DOHH2 (cell line): ENCODE measurements around the gene RPUSD2.

Experiments
- H3F3A ChIP-seq: fragments of 200-600 bp; sonication (generic), shearing (Covaris generic); 2 replicates; pipeline ENCODE4 v1.6.0; 2016; ENCODE audit warnings: antibody characterized with exemption, mild to moderate bottlenecking; ENCODE audit not compliant: control insufficient read depth, insufficient read depth
- H3K27ac ChIP-seq: fragments of 200-600 bp; sonication (generic); 2 replicates; pipeline ENCODE4 v1.5.1; 2014; ENCODE audit warnings: low read depth, mild to moderate bottlenecking, low read length, moderate library complexity
- H3K27me3 ChIP-seq: fragments of 200-600 bp; sonication (generic); 2 replicates; pipeline ENCODE4 v1.6.1; 2014; ENCODE audit warnings: mild to moderate bottlenecking, low read length, mixed read lengths; ENCODE audit not compliant: control insufficient read depth
- H3K36me3 ChIP-seq: fragments of 200-600 bp; sonication (generic); 2 replicates; pipeline ENCODE4 v1.6.1; 2014; ENCODE audit warnings: mild to moderate bottlenecking, low read length, moderate library complexity, mixed read lengths; ENCODE audit not compliant: control insufficient read depth
- H3K4me1 ChIP-seq: fragments of 200-600 bp; sonication (generic); 2 replicates; pipeline ENCODE4 v1.6.1; 2014; ENCODE audit warnings: mild to moderate bottlenecking, low read length, mixed read lengths; ENCODE audit not compliant: control insufficient read depth
- H3K4me2 ChIP-seq: fragments of 200-600 bp; sonication (generic); 2 replicates; pipeline ENCODE4 v1.6.0; 2014; ENCODE audit warnings: mild to moderate bottlenecking, low read length, moderate library complexity
- H3K4me3 ChIP-seq: fragments of 200-600 bp; sonication (generic); 2 replicates; pipeline ENCODE4 v1.5.1; 2014; ENCODE audit warnings: mild to moderate bottlenecking, low read length, mixed read lengths
- H3K79me2 ChIP-seq: fragments of 200-600 bp; sonication (generic); 2 replicates; pipeline ENCODE4 v1.6.1; 2014; ENCODE audit warnings: mild to moderate bottlenecking, low read length, mixed read lengths; ENCODE audit not compliant: control insufficient read depth
- H3K9me2 ChIP-seq: fragments of 200-600 bp; sonication (generic); replicated peaks from 2 replicates; pipeline ENCODE4 v1.6.1; 2014; ENCODE audit warnings: mild to moderate bottlenecking, low read length, mixed read lengths; ENCODE audit not compliant: control insufficient read depth
- H3K9me3 ChIP-seq: fragments of 200-600 bp; sonication (generic); 2 replicates; pipeline ENCODE4 v1.6.1; 2014; ENCODE audit warnings: antibody characterized with exemption, low read length, mixed read lengths; ENCODE audit not compliant: control insufficient read depth, insufficient read depth
- H4K20me1 ChIP-seq: fragments of 200-600 bp; sonication (generic); 2 replicates; pipeline ENCODE4 v1.6.0; 2014; ENCODE audit warnings: low read depth, mild to moderate bottlenecking, antibody characterized with exemption, low read length, moderate library complexity; ENCODE audit not compliant: control insufficient read depth, insufficient read depth
- EZH2phosphoT487 ChIP-seq: fragments of 200-600 bp; sonication (generic); IDR thresholded peaks from 2 replicates; pipeline ENCODE4 v1.6.1; 2017; ENCODE audit warnings: borderline replicate concordance, mild to moderate bottlenecking, antibody characterized with exemption, low read length, moderate library complexity, mixed read lengths
- TF ChIP-seq, protein P1 (sequence below): fragments of 200-600 bp; sonication (generic); IDR thresholded peaks from one replicate; pipeline ENCODE4 v1.5.1; 2014; ENCODE audit warnings: antibody characterized with exemption, mild to moderate bottlenecking, low read depth, low read length; ENCODE audit not compliant: poor library complexity, severe bottlenecking

RPUSD2 gene

DNA sequence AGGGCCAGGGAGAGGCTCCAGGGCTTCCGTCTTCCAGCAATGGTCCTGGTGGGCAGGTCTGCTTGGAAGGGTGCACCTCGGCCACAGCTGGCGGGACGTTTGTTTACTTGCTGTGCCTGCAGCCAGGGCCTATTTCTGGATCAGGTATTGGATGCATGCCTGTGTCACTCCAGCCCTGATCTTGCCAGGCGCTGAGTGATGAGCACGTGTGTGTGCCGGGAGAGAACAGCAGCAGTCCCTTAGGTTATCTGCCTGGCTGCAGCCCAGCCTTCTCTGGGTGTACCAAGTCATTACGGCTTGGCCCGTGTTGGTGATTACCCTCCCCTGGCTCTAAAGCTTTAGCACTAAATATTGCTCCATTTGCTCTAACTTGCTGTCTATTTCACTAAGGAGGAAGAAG, 19.2 kb upstream of the RPUSD2 start:
- no peak overlapping the region for H3K4me3 ChIP-seq
- peaks cover 29% of the 10 kb centered on the region for H3K4me1 ChIP-seq

DNA sequence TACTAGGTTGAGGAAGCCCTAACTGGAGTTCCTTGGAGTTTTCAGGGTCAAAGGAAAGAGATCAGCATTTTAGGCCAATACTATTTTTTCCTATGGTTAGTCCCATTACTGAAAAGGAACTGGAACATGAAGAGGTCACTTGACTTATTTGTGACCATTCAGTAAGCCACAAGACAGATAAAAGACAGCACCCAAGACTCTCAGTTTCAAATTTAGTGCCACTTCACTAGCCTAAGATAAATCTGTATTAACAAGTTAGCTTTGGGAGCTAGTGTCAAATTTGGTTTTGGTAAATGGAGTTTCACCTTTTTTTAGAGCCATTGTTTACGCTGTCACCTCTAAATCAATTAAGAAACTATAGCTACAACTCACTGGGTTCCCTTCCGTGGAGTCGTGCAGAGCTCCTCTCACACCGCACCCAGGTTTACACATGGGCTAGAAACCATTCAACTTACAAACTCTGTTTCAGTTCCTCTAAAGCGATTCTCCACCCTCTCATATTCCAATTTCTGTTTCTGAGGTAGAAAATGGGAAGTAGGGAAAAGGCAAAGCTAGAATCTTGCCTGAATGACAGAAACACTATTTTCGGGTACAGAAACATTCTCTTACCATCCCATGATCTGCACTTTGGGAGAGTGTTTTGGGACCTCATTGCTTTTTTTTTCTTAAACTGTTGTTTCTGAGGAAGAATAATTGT, 18.6 kb upstream of the RPUSD2 start:
- no peaks in the 10 kb centered on the region for H3K9me2 ChIP-seq
- peaks cover 7% of the 10 kb centered on the region for H3K36me3 ChIP-seq
- H3K4me3 ChIP-seq = 0 out of 2 replicates have a peak overlapping the region, but pooled peaks have one; percentile 10
- H3K4me2 ChIP-seq = peak overlapping the region; percentile 7
- no peak overlapping the region for H3K27ac ChIP-seq
- TF ChIP-seq EZH2phosphoT487 = no peak
- TF ChIP-seq, protein P1, sequence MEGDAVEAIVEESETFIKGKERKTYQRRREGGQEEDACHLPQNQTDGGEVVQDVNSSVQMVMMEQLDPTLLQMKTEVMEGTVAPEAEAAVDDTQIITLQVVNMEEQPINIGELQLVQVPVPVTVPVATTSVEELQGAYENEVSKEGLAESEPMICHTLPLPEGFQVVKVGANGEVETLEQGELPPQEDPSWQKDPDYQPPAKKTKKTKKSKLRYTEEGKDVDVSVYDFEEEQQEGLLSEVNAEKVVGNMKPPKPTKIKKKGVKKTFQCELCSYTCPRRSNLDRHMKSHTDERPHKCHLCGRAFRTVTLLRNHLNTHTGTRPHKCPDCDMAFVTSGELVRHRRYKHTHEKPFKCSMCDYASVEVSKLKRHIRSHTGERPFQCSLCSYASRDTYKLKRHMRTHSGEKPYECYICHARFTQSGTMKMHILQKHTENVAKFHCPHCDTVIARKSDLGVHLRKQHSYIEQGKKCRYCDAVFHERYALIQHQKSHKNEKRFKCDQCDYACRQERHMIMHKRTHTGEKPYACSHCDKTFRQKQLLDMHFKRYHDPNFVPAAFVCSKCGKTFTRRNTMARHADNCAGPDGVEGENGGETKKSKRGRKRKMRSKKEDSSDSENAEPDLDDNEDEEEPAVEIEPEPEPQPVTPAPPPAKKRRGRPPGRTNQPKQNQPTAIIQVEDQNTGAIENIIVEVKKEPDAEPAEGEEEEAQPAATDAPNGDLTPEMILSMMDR = no peak
- no peaks in the 10 kb centered on the region for H3F3A ChIP-seq
- H3K27me3 ChIP-seq = no peaks in the 10 kb centered on the region
- no peaks in the 10 kb centered on the region for H4K20me1 ChIP-seq
- peaks cover 29% of the 10 kb centered on the region for H3K4me1 ChIP-seq
- H3K79me2 ChIP-seq = no peaks in the 10 kb centered on the region
- no peaks in the 10 kb centered on the region for H3K9me3 ChIP-seq

More for the DNA sequence above, 19.2 kb upstream of the RPUSD2 start:
- no peaks in the 10 kb centered on the region for H3K9me3 ChIP-seq
- no peaks in the 10 kb centered on the region for H3K27me3 ChIP-seq
- no peaks in the 10 kb centered on the region for H3K79me2 ChIP-seq
- no peak overlapping the region for H3K4me2 ChIP-seq
- no peak overlapping the region for H3K27ac ChIP-seq
- TF ChIP-seq, protein P1 = no peak
- TF ChIP-seq EZH2phosphoT487 = no peak
- H4K20me1 ChIP-seq = no peaks in the 10 kb centered on the region
- no peaks in the 10 kb centered on the region for H3F3A ChIP-seq
- H3K9me2 ChIP-seq = no peaks in the 10 kb centered on the region
- peaks cover 6% of the 10 kb centered on the region for H3K36me3 ChIP-seq

DNA sequence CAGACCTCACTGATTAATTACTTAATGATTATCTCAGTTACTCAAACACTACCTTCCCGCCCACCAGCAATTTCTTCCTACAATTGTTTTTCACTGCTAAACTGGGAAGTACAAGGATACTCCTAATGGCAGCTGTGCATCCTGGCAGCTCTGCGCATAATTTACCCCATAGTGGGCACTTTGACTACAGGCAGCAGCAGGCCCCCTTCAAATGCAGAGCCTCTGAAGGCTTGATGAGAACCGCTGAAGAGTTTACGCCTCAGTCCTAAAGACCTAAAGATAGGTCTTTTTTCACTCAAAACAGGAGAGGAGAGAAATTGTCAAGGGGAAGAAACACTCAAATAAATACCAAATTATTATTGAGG, 15.0 kb upstream of the RPUSD2 start:
- no peaks in the 10 kb centered on the region for H3K79me2 ChIP-seq
- H3K27me3 ChIP-seq = no peaks in the 10 kb centered on the region
- H3K9me2 ChIP-seq = no peaks in the 10 kb centered on the region
- H3K4me3 ChIP-seq = no peak overlapping the region
- H3K4me2 ChIP-seq = peak overlapping the region; percentile 51; the same call in 1 of the 2 replicates
- peaks cover 36% of the 10 kb centered on the region for H3K4me1 ChIP-seq
- H3K27ac ChIP-seq = no peak overlapping the region
- TF ChIP-seq, protein P1 = no peak
- TF ChIP-seq EZH2phosphoT487 = no peak
- H3F3A ChIP-seq = no peaks in the 10 kb centered on the region
- H3K9me3 ChIP-seq = no peaks in the 10 kb centered on the region
- no peaks in the 10 kb centered on the region for H4K20me1 ChIP-seq
- peaks cover 14% of the 10 kb centered on the region for H3K36me3 ChIP-seq
